ENCODE measurements around the gene B3GALT4.
A peak's percentile ranks its signal among the peaks of the same experiment; 100 is the strongest.
"Not testable (repeated sequence)": the region's sequence is repeated elsewhere in the genome, so short reads cannot be mapped to it uniquely, and the experiment has no call there.

B3GALT4 gene

GRCh38 chr6:33276864-33277662 lies at the start of gene B3GALT4:
B3GALT4 (plus strand) TSS chr6:33277123; CDS start chr6:33277420, 297 bp downstream.
- no peak for FAIRE-seq

DNA sequence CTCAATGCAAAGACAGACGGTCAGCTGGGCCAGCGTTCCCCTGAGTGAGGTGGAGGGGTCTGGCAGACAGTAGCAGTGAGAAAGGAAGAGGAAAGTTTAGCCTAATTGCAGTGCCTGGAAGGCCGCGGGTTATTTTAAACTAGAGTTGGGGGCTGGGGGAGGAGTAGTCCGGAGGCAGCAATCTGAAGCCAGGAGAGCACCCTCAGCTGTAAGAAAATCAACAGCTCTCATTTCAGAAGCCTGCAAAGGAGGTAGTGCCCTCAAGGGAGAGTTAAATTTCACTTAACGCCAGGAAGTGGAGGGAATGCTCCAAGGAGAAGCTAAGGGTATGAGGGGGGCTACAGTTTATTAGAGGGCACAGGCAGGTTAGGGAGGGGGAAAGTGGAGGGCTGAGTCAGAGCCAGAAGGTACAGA lies 41.7 kb upstream of the B3GALT4 start:
- FAIRE-seq = no peak

DNA sequence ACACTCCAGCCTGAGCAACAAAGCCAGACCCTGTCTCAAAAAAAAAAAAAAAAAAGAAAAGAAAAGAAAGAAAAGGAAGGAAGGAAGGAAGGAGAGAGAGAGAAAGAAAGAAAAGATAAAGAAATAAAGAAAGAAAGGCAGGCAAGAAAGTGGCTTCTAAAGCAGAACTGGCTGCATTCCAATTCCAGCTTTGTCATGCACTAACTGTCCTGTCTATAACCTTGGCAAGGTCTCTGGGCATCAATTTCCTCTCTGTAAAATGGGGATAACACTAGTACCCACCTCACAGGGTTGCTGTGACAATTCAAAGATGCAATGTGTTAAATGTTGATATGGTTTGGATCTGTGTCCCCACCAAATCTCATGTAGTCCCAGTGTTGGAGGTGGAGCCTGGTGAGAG lies 40.6 kb upstream of the B3GALT4 start:
- FAIRE-seq = no peak

GRCh38 chr6:33236852-33237251 lies 40.1 kb upstream of the B3GALT4 start:
- FAIRE-seq = no peak

DNA sequence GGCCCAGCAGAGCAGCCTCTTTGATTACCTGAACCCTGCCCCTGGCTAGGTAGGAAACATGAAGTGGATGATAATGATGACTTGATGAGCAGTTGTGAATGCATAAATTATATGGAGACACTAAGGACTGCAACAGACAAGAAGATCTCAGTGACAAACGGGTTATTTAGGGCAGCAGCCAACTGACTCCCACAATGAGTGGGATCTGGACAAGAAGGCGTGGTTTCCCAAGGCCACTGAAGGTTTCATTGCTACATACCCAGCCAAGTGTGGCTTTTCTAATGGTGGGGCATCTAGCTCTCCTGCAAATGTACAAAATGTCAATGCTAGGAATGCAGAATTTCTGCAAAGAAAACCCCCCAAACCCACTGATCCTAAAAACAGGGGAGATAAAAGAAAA lies 39.2 kb upstream of the B3GALT4 start:
- FAIRE-seq = no peak

DNA sequence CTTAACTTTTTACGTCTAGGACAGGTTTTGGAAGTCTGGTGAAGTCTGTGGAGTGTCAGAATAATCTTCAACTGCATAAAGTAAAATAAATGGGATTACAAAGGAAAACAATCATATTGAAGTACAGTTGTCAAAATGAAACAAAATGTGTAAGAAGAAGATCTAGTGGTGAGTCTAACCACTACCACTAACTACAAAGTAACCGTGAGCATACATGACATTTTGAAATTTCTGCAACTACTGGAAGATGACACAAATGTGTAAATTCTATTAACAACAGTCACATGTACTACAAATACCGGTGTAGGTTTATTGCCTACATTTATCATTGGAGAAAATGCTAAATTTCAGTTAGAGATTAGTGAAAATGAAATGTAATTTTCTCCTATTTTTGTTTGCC lies 35.0 kb upstream of the B3GALT4 start:
- FAIRE-seq = no peak

GRCh38 chr6:33243476-33243875 lies 33.4 kb upstream of the B3GALT4 start:
- no peak for FAIRE-seq

GRCh38 chr6:33247977-33248642 lies 28.8 kb upstream of the B3GALT4 start:
- FAIRE-seq = no peak

GRCh38 chr6:33248643-33248931 lies 28.3 kb upstream of the B3GALT4 start:
- FAIRE-seq = no peak

DNA sequence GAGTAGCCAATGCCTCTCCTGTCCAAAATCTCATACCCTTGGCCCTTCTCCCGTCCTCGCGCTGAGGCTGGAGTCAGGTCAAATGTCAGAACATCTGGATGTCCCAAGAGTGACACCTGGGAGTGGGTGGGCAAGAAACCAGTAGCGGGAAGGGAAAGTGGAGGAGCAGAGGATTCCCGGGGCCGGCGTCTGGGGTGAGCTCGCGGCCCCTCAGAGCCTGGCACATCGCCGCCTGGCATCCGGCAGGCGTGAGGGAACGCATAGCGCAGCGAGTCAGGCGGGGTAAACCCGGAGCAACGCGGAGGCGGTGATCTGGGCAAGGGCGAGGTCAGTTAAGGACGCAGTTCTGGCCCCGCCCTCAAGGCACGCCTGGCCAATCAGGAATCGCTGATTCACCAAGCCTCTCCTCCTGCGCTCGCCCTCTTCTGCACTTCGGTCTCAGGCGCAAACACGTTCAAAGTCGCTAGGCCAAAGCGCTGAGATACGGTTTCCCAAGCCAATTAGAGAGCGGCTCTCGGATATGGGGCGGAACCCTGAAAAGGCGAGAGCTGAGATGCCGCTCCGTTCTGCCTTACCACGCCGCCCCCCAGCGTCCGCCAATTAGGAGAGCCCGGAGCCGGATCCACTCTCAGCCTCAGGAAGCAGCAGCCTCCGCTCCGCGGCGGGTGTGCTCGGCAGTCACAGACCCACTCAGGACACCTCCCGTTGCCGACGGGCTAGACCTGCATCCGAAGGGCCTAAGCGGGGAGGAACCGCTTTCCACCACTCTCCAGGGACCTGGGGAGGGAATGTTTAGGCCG lies 27.8 kb upstream of the B3GALT4 start:
- peak; percentile 96 for FAIRE-seq

DNA sequence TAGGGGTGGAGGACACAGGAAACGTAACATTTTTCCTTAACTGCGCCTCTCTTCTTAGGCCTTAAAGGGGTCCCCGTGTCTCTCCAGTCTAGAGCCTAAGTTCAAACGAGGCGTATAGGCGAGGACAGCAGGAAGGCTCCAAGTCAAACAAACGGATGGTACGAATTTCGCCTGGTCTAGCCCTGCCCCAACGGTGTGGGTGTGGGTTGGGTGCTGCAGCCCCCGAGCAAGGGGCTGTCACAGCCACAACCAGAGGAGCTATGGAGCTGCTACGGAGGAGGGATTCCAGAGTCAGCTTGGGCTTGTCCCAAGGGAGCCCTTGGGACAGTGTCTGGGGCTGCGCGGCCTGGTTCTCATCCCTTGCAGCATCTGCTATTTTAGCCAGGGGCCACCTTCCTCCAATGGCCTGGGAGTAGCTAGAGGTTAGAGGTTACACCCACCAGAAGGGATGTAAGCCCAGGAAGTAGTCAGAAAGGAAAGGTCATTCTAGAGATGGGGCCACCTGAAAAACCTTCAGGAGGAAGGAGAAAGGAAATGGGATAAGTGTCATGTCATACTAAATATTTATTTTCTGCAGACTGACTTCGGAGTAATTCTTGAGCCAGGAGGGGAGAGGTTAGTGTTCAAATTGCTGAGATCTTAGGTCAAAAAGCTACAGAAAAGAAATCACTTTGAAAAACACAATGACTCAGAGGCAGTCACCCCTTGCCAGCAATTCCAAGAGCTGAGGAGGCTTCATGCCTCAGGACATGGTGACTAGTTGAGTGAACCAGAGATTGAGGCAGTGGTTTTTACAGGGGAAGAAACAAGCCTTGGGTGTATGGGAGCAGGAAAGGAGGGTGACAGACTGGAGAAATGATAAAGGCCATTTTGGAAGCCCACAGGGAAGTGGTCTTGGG lies 26.9 kb upstream of the B3GALT4 start:
- no peak for FAIRE-seq

DNA sequence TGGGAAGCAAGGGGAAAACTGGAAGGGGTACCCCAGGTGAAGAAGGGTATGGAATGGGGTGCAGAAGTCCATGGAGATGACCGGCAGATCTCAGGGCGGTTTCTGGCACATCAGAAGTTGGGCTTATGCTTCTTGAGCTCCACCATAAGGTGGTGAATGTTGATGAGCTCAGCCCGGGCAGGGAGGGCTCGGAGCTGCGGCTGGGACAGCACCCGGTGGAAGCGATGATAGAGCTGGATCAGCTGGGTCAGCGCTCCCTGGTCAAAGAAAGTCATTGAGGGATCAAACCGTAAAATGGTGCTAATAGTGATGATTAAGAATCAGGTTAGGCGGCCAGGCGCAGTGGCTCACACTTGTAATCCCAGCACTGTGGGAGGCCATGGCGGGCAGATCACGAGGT lies 26.2 kb upstream of the B3GALT4 start:
- FAIRE-seq = no peak

GRCh38 chr6:33251395-33252012 lies 25.4 kb upstream of the B3GALT4 start:
- no peak for FAIRE-seq

GRCh38 chr6:33252759-33253158 lies 24.2 kb upstream of the B3GALT4 start:
- FAIRE-seq = no peak

DNA sequence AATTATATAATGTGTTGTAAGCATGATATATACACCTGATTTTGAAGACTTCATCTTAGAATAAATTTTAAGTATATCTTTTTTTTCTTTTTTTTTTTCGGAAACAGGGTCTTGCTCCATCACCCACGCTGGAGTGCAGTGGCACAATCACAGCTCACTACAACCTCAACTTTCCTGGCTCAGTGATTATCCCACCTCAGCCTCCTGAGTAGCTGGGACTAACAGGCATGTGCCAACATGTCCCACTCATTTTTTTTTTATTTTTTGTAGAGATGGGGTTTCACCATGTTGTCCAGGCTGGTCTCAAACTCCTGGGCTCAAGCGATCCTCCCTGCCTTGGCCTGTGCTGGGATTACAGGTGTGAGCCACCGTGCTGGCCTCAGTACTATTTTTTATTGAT lies 22.3 kb upstream of the B3GALT4 start:
- FAIRE-seq = no peak

- no peak for FAIRE-seq
These were observed 17.9 kb upstream of the B3GALT4 start for GRCh38 chr6:33259032-33259431.

GRCh38 chr6:33262490-33262889 lies 14.4 kb upstream of the B3GALT4 start:
- FAIRE-seq = not testable (repeated sequence)

DNA sequence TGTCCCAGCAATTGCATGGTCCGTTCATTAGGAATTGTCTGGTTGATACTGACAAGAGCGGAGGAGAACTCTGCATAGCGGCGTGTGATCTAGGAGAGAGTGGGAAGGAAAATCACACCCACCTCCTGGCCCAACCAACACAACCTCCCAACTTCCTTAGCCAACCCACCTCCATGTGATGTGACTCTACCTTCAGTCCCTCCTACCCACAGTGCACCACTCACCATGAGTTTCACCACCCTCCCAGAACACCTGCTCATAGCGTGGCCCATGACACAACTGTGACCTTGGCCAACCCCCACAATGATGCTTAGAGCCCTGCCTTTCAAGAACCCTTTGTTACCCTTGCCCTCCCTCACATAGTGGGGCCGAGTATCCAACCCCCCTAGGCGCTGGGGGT lies 12.9 kb upstream of the B3GALT4 start:
- no peak for FAIRE-seq

GRCh38 chr6:33271117-33271467 lies 5.8 kb upstream of the B3GALT4 start:
- no peak for FAIRE-seq

GRCh38 chr6:33271468-33272274 lies 5.3 kb upstream of the B3GALT4 start, which contains the start of the genes RPS18 and VPS52:
RPS18 (plus strand) TSS chr6:33272075; CDS start chr6:33272120, 45 bp downstream.
VPS52 (minus strand) TSS chr6:33271876; CDS start chr6:33271675, 201 bp downstream.
- peak; percentile 83 for FAIRE-seq

Data from TTC549 (cell line).